GM18873 (cell line): ENCODE results near the gene HTT-AS.

ENCODE experiments used
- ATAC-seq: cut with Tn5 transposase; IDR thresholded peaks from one replicate; pipeline ENCODE4 v1.9.1; 2021; ENCODE audit warnings: mild to moderate bottlenecking, moderate library complexity, moderate number of reproducible peaks; ENCODE audit not compliant: unreplicated experiment, low FRiP score

The HTT-AS gene

DNA sequence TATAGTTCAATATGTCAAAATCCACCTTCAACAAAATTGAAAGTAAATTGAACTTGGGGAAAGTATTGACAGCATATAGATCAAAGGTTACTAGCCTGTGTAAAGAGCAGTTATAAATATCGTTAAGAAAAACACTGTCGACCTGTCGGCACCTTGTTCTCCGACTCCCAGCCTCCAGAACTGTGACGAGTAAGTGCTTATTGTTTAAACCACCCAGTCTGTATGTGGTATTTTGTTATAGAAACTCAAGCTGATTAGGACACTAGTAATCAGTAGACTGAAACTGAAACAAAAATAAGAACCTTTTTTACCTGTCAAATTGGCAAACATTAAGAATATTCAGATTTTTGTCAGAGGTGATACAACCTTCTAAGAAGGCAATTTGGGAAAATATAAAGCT, 17.1 kb upstream of the HTT-AS start:
- ATAC-seq, result no peak

DNA sequence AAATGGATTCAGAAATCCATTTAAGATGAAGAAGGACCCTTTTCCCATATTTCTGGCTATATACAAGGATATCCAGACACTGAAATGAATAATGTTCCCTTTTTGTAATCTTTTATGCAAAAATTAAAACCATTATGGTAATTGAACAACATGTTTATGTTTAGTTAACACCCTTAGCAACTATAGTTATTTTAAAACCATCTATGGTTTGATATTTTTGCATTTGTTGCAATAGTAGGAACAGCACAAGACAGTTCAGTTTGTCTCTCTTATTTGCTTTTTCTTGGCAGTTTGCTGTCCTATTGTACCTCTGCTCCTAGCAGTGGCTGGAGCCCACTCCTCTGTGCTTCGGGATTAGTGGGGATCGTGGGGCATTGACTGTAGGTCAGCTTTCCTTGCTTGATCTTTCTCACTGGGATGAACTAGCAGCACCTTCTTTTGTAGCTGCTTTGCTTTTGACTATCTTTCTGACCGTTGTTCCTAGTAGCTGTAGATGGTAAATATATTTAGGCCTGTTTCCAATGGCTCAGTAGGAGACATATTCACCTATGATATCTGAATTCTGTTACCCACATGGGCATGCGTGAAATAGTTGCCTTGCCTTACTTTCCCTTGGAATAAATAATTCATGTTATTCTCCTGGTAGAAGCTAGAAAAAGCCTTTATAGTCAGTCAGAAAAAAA, 12.9 kb upstream of the HTT-AS start:
- no peak for ATAC-seq

DNA sequence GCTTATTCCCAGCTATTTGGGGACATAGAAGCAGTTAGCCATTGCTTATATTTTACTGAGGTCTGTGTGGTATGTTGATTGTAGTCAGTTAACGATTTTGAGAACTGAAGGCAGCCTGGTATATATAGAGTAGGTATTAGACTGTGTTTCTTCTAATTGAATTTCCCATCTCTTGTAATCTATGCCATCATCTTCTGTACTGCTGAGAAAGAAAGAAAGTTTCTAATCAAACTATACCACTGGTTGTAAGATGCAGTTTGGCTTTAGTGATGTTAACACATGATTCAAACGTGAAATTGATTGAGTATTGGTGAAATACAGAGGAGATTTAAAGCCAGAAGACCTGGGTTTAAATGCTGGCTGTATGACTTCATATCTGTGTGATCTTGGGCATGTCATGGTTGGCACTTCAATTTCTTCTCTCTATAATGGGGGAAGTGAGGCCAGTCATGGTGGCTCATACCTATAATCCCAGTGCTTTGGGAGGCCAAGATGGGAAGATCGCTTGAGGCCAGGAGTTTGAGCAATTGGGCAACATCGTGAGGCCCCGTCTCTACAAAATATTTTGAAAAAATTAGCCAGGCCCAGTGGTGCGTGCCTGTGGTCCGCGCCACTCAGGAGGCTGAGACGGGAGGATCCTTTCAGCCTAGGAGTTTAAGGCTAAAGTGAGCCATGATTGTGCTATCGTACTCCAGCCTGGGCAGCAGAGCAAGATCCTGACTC, 11.8 kb upstream of the HTT-AS start:
- no peak for ATAC-seq

DNA sequence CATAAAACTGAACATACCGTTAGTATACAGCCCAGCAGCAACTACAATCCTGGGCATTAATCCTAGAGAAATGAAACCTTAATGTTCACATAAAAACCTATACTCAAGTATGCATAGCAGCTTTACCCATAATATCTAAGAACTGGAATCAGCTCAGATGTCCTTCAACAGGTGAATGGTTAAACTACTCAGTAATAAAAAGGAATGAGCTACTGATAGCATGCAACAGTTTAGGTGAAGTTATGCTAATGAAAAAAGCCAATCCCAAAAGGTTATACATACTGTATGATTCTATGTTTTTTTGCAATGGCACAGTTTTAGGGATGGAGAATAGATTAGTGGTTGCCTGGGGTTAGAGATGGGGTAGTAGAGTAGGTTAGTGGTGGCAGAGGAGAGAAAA, 9.4 kb upstream of the HTT-AS start:
- no peak for ATAC-seq

DNA sequence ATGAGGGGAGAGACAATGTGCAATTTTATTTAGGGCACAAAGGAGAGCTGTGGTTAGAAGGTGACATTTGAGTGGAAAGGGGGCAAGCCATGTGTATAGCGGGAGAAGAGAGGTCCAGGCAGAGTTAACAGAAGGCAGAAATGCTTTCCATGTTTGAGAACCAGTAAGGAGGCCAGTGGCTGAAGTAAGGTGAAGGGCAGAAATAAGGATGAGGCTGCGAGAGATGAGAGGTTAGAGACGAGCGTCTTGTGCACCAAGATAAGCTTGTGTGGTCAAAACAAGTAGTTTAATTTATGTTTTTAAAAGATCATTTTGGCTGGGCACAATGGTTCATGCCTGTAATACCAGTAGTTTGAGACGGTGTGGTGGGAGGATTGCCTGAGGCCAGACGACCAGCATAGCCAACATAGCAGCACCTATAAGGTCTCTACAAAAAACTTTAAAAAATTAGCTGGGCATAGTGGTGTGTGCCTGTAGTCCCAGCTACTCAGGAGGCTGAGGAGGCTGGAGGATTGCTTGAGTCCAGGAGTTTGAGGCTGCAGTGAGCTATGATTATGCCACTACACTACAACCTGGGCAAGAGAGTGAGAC, 8.7 kb upstream of the HTT-AS start:
- ATAC-seq, result no peak

DNA sequence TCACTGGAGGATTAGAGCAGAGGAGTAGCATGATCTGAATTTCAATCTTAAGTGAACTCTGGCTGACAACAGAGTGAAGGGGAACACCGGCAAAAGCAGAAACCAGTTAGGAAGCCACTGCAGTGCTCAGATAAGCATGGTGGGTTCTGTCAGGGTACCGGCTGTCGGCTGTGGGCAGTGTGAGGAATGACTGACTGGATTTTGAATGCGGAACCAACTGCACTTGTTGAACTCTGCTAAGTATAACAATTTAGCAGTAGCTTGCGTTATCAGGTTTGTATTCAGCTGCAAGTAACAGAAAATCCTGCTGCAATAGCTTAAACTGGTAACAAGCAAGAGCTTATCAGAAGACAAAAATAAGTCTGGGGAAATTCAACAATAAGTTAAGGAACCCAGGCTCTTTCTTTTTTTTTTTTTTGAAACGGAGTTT, 5.4 kb upstream of the HTT-AS start:
- ATAC-seq, result no peak

DNA sequence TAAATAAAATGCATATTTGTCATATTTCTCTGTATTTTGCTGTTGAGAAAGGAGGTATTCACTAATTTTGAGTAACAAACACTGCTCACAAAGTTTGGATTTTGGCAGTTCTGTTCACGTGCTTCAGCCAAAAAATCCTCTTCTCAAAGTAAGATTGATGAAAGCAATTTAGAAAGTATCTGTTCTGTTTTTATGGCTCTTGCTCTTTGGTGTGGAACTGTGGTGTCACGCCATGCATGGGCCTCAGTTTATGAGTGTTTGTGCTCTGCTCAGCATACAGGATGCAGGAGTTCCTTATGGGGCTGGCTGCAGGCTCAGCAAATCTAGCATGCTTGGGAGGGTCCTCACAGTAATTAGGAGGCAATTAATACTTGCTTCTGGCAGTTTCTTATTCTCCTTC, 3.5 kb upstream of the HTT-AS start:
- ATAC-seq, result peak; percentile 38

DNA sequence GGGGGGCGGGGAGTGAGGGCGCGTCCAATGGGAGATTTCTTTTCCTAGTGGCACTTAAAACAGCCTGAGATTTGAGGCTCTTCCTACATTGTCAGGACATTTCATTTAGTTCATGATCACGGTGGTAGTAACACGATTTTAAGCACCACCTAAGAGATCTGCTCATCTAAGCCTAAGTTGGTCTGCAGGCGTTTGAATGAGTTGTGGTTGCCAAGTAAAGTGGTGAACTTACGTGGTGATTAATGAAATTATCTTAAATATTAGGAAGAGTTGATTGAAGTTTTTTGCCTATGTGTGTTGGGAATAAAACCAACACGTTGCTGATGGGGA, 1.3 kb upstream of the HTT-AS start:
- no peak for ATAC-seq

DNA sequence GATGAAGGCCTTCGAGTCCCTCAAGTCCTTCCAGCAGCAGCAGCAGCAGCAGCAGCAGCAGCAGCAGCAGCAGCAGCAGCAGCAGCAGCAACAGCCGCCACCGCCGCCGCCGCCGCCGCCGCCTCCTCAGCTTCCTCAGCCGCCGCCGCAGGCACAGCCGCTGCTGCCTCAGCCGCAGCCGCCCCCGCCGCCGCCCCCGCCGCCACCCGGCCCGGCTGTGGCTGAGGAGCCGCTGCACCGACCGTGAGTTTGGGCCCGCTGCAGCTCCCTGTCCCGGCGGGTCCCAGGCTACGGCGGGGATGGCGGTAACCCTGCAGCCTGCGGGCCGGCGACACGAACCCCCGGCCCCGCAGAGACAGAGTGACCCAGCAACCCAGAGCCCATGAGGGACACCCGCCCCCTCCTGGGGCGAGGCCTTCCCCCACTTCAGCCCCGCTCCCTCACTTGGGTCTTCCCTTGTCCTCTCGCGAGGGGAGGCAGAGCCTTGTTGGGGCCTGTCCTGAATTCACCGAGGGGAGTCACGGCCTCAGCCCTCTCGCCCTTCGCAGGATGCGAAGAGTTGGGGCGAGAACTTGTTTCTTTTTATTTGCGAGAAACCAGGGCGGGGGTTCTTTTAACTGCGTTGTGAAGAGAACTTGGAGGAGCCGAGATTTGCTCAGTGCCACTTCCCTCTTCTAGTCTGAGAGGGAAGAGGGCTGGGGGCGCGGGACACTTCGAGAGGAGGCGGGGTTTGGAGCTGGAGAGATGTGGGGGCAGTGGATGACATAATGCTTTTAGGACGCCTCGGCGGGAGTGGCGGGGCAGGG, 711 bp upstream of the HTT-AS start:
- peak; percentile 12 for ATAC-seq

DNA sequence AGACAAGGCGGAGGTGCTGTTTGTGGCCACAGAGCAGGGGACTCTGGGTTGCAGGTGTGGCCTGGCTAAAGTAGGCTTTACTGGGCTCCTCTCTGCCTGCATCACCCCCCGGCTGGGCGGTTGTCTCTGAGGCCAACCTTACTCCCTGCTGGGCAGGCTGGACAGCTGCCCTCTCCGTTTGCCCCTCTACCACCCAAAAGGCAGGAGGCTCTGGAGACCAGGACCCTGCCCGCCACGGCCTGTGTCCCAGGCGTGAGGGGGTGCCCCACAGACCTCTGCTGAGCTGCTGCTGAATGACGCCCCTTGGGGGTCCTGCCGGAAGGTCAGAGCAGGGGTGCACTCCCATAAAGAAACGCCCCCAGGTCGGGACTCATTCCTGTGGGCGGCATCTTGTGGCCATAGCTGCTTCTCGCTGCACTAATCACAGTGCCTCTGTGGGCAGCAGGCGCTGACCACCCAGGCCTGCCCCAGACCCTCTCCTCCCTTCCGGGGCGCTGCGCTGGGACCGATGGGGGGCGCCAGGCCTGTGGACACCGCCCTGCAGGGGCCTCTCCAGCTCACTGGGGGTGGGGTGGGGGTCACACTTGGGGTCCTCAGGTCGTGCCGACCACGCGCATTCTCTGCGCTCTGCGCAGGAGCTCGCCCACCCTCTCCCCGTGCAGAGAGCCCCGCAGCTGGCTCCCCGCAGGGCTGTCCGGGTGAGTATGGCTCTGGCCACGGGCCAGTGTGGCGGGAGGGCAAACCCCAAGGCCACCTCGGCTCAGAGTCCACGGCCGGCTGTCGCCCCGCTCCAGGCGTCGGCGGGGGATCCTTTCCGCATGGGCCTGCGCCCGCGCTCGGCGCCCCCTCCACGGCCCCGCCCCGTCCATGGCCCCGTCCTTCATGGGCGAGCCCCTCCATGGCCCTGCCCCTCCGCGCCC, 920 bp downstream of the HTT-AS start:
- no peak for ATAC-seq

DNA sequence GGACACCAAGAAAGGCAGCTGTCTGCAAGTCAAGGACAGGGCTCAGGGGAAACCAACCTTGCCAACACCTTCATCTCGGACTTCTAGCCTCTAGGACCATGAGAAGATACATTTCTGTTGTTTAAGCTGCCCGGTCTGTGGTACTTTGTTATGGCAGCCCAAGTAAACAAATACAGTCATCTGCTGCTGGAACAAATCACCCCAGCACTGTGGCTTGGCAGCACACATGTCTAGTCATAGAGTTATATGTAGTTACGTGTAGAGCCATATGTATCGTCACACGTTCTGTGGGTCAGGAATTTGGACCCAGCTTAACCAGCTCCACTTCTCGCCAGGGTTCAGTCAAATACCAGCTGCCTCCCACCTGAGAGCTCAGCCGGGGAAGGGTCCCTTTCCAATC, 2.5 kb downstream of the HTT-AS start:
- ATAC-seq, result no peak

DNA sequence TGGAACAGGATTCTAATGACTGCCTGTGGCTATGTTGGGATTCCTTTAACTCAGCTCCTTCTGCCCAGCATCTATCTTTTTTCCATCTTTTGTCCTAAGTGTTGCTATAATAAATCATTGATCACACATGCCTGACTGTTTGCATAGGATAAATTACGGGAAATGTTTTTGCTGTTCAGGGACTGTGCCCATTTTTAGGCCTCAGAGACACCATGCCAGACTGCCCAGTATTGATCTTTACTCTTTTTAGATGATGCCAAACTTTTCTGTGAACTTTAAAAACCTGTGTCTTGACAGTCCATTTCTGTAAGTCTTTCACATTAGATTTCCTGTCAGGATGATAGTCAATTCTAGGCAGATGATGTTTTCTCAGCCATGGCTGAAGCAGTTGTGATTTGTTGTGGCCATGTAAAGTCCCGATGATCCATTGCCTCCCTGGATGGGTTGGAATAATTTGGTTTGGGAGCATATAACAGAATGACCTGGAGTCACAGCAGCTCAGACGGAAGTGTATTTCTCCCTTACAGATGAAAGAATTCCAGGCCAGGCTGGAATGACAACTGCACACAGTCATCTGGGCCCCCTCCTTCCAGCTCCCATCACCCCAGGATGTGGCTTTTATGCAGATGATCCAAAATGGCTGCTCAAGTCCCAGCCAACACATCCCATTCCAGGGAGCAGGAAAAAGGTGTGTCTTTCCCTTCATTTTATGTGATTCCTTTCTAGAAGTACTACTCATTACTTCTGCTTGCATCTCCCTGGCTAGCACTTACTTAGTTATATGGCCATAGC, 3.4 kb downstream of the HTT-AS start:
- no peak for ATAC-seq

DNA sequence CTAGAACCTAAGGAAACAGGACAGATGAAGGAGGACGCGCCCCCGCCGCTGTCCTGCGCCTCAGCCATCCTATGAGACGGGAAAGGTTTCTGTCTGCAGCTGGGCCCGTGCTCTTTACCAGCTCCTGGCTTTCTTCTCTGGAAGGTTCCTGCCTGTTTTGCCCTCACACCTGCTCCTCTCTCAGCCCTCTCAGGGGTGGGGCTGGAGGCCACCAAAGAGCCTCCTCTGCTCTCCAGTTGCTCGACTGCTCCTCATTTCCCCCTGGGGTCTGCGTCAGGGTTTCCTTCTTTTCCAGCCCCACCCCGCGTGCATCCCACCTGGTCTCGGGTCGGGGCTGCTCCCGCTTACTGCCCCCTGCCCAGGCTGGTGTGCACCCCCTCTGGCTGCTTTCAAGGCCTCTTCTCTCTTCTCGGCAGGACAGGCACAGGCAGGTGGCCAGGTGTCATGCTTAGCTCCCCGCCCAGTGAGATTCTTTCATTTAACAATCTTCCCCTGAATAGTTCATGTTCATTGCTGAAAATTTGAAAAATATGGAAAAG, 4.6 kb downstream of the HTT-AS start:
- ATAC-seq, result no peak

DNA sequence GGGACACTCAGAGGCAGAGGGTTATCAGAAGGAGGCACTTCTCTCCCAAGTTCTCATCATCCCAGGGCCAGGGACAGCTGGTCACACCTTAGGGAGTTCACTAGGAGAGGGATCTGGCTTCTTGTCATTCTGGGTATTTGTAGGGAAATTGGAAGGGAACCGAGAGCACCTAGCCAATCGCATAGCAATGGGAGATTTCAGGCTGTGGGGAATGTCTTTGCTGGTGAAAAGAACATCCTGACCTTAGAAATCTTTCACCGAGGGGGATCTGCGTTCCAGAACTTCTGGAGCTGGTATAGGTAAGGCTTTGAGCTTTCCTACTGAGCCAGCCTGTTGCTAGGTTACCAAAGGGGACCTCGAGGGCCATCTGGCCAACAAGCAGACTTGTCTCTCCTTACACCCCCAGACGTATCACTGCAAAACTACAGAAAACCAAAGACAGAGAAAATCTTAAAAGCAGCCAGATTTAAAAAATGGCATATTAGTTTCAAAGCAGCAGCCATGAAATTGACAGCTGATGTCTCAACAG, 6.8 kb downstream of the HTT-AS start:
- ATAC-seq, result no peak

DNA sequence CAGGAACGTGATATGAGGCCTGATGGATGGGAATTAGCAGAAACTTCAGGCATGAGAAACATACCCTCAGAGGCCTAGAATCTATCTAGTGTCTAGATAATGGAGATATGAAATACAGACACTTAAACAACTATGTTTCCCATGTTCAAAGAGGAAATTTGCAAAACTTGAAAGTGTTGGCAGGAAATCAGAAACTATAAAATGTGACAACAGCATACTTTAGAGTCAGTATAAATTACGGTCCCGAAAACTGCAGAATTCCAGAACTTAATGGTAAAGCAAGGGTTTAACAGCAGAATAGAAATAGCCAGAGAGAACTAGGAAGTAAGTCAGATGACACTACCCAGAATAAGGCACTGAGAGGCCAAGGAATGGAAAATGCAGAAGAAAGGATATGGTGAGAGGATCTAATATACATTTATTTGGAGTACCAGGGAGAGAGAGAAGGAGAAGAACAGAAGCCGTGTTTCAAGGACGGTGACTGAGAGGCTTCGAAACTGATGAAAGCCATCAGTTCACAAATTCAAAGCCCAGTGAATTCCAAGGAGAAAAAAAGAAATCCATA, 7.4 kb downstream of the HTT-AS start:
- ATAC-seq, result no peak

DNA sequence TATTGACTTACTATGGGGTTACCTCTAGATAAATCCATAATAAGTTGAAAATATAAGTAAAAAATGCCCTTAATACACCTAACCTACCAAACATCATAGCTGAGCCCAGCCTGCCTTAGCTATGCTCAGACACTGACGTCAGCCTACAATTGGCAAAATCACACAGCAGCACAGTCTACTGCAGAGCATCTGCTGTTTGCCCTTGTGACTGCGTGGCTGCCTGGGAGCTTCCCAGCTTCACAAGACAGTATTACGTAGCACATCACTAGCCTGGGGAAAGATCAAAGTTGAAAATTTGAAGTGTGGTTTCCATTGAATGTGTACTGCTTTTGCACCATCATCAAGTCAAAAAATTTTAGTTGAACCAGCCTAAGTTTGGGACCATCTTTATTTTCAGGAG, 8.8 kb downstream of the HTT-AS start:
- ATAC-seq, result no peak

DNA sequence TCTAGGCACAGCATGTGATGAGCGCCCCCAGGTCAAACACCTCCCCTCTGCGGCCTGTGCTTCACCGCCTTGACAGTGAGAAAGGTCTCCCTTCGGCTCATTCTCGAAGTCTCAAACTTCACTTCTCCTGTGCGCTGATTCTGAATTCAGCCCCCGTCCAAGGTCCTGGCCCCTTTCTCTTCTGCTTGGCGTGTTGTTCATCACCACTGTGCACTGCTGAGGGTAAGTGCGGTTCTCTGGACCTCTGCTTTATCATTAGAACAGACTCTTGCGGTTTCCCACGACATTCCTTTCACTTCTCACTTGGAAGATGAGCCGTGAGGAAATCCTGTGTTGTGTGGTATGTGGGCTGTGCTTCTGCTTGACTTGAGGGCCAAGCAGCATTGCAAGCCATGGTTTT, 11.9 kb downstream of the HTT-AS start:
- ATAC-seq, result no peak

DNA sequence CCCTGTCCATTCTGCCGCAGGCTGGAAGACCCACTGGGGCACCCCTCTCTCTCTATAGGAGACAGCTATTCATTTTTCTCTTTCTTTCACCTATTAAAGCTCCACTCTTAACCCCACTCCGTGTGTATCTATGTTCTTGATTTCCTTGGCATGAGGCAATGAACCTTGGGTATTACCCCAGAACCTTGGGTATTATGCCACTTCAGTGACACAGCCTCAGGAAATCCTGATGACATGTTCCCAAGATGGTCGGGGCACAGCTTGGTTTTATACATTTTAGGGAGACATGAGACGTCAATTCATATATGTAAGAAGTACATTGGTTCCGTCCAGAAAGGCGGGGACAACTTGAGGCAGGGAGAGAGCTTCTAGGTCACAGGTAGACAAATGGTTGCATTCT, 13.4 kb downstream of the HTT-AS start:
- no peak for ATAC-seq

DNA sequence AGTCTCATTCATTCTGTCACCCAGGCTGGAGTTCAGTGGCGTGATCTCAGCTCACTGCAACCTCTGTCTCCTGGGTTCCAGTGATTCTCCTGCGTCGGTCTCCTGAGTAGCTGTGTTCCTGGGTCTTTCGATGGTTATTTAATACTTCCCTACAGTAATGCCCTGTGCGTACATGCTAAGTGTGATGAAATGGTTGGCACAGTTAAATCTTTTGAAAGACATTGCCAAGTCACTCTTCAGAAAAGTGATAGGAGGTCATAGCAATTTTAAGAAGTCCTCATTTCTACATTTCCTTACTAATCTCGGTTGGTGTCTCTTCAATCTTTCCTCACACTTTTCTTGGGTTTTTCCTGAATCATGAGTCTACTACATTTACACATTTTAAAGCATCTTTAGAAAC, 14.4 kb downstream of the HTT-AS start:
- no peak for ATAC-seq
